ENCODE results near the gene C10orf90.
"Not testable (repeated sequence)": the region's sequence is repeated elsewhere in the genome, so short reads cannot be mapped to it uniquely, and the experiment has no call there.

Gene C10orf90

GRCh38 chr10:126581648-126582046, 88.8 kb downstream of the C10orf90 start:
- no peak for FAIRE-seq

GRCh38 chr10:126580873-126581647, 89.4 kb downstream of the C10orf90 start:
- FAIRE-seq: no peak

- FAIRE-seq: no peak
Observed at GRCh38 chr10:126576336-126576735, 94.2 kb downstream of the C10orf90 start.

GRCh38 chr10:126570621-126571602, 99.6 kb downstream of the C10orf90 start:
- no peak for FAIRE-seq

GRCh38 chr10:126570245-126570570, 100.3 kb downstream of the C10orf90 start:
- FAIRE-seq: no peak

- no peak for FAIRE-seq
Observed at GRCh38 chr10:126569513-126570244, 100.8 kb downstream of the C10orf90 start.

- FAIRE-seq: no peak
Observed at GRCh38 chr10:126568809-126569385, 101.6 kb downstream of the C10orf90 start.

- no peak for FAIRE-seq
Observed at GRCh38 chr10:126565871-126566270, 104.6 kb downstream of the C10orf90 start.

GRCh38 chr10:126565441-126565840, 105.1 kb downstream of the C10orf90 start:
- FAIRE-seq: no peak

GRCh38 chr10:126564326-126564888, 106.1 kb downstream of the C10orf90 start:
- FAIRE-seq: no peak

GRCh38 chr10:126563361-126563760, 107.1 kb downstream of the C10orf90 start:
- no peak for FAIRE-seq

- FAIRE-seq: no peak
Observed at GRCh38 chr10:126561921-126562680, 108.4 kb downstream of the C10orf90 start.

GRCh38 chr10:126561294-126561920, 109.1 kb downstream of the C10orf90 start:
- no peak for FAIRE-seq

GRCh38 chr10:126558881-126559280, 111.6 kb downstream of the C10orf90 start:
- no peak for FAIRE-seq

GRCh38 chr10:126551202-126551601, 119.3 kb downstream of the C10orf90 start:
- FAIRE-seq: no peak

- not testable (repeated sequence) for FAIRE-seq
Observed at GRCh38 chr10:126550586-126550985, 119.9 kb downstream of the C10orf90 start.

GRCh38 chr10:126549344-126549743, 121.1 kb downstream of the C10orf90 start:
- FAIRE-seq: no peak

GRCh38 chr10:126544565-126544964, 125.9 kb downstream of the C10orf90 start:
- FAIRE-seq: no peak

- no peak for FAIRE-seq
Observed at GRCh38 chr10:126538439-126539135, 131.9 kb downstream of the C10orf90 start.

GRCh38 chr10:126536656-126537055, 133.8 kb downstream of the C10orf90 start:
- no peak for FAIRE-seq

All from G401.6 (cell line).